ENCODE data around the gene TCEA2. TPM values are rescaled to one million over a fixed set of nuclear protein-coding genes. Genes with fewer than 3 reads are reported as not detected.

The TCEA2 gene
- total and polyA plus RNA-seq, 2 of the 13 experiments (the other 11 are each of a cell fraction or from before 2014, with no cell fraction given): 28.1 to 33.7 TPM

GRCh38 chr20:64040231-64041039 is 22.6 kb upstream of the TCEA2 start (continued):
- TF ChIP-seq ZNF7 (CRISPR knock-in tag; IDR thresholded peaks at IDR 0.05) (peak; percentile 39; the same call in 1 of the 2 replicates), NFIC (IDR thresholded peaks at IDR 0.05; ENCODE audit: low read length) (no peak; the same call in 1 of the 2 replicates), XBP1 (CRISPR knock-in tag; IDR thresholded peaks at IDR 0.05) (no peak), CBX2 (IDR thresholded peaks at IDR 0.05; ENCODE audit: low read depth, low read length) (no peak), CBX2 (CRISPR knock-in tag; IDR thresholded peaks at IDR 0.05; ENCODE audit: low read depth) (no peak), TEAD3 (CRISPR knock-in tag; optimal IDR thresholded peaks at IDR 0.05; ENCODE audit: borderline replicate concordance) (peak; percentile 32), FOXC1 (CRISPR knock-in tag; IDR thresholded peaks at IDR 0.05; ENCODE audit: borderline replicate concordance) (no peak; the same call in 1 of the 2 replicates), ZFP1 (CRISPR knock-in tag; IDR thresholded peaks at IDR 0.05) (no peak), DR1 (CRISPR knock-in tag; IDR thresholded peaks at IDR 0.05) (no peak; the same call in 1 of the 2 replicates), ZNF572 (CRISPR knock-in tag; IDR thresholded peaks at IDR 0.05) (no peak; the same call in 1 of the 2 replicates), CHD4 (IDR thresholded peaks at IDR 0.05; ENCODE audit: borderline replicate concordance, low read length) (no peak), ZNF646 (CRISPR knock-in tag; IDR thresholded peaks at IDR 0.05) (peak; percentile 8; the same call in 1 of the 2 replicates), NBN (conservative IDR thresholded peaks at IDR 0.05) (no peak), SP4 (CRISPR knock-in tag; IDR thresholded peaks at IDR 0.05) (peak; percentile 59; the same call in 1 of the 2 replicates), NONO (IDR thresholded peaks at IDR 0.05) (no peak), NONO (CRISPR knock-in tag; conservative IDR thresholded peaks at IDR 0.05) (peak; percentile 10; the same call in 1 of the 2 replicates), ZNF34 (CRISPR knock-in tag; IDR thresholded peaks at IDR 0.05; ENCODE audit: borderline replicate concordance) (no peak), ZNF580 (CRISPR knock-in tag; IDR thresholded peaks at IDR 0.05; ENCODE audit: borderline replicate concordance, low read depth) (no peak), FIP1L1 (IDR thresholded peaks at IDR 0.05; ENCODE audit: borderline replicate concordance, insufficient read depth, low read depth, low read length) (no peak), RFXANK (CRISPR knock-in tag; IDR thresholded peaks at IDR 0.05) (no peak), ZNF205 (CRISPR knock-in tag; IDR thresholded peaks at IDR 0.05) (no peak)
- TF ChIP-seq, protein P1, sequence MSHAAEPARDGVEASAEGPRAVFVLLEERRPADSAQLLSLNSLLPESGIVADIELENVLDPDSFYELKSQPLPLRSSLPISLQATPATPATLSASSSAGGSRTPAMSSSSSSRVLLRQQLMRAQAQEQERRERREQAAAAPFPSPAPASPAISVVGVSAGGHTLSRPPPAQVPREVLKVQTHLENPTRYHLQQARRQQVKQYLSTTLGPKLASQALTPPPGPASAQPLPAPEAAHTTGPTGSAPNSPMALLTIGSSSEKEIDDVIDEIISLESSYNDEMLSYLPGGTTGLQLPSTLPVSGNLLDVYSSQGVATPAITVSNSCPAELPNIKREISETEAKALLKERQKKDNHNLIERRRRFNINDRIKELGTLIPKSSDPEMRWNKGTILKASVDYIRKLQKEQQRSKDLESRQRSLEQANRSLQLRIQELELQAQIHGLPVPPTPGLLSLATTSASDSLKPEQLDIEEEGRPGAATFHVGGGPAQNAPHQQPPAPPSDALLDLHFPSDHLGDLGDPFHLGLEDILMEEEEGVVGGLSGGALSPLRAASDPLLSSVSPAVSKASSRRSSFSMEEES (CRISPR knock-in tag; IDR thresholded peaks at IDR 0.05): no peak
- TF ChIP-seq, protein P2, sequence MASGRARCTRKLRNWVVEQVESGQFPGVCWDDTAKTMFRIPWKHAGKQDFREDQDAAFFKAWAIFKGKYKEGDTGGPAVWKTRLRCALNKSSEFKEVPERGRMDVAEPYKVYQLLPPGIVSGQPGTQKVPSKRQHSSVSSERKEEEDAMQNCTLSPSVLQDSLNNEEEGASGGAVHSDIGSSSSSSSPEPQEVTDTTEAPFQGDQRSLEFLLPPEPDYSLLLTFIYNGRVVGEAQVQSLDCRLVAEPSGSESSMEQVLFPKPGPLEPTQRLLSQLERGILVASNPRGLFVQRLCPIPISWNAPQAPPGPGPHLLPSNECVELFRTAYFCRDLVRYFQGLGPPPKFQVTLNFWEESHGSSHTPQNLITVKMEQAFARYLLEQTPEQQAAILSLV (CRISPR knock-in tag; IDR thresholded peaks at IDR 0.05; ENCODE audit: borderline replicate concordance): no peak
